K562 (cell line): ENCODE results near the gene RCN2. TPM values are rescaled to one million over a fixed set of nuclear protein-coding genes. Genes with fewer than 3 reads are reported as not detected.
A peak's percentile ranks its signal among the peaks of the same experiment; 100 is the strongest.

Experiments used
- CC2D1A ChIP-seq: fragments of 450-650 bp; IDR thresholded peaks from 2 replicates; pipeline ENCODE4 v1.6.1; 2017; ENCODE audit warnings: mild to moderate bottlenecking
- DDX20 ChIP-seq: fragments of 450-650 bp; IDR thresholded peaks from 2 replicates; pipeline ENCODE4 v1.6.1; 2016; ENCODE audit warnings: missing genetic modification characterization, low read depth, mild to moderate bottlenecking, missing compliant biosample characterization, moderate library complexity
- E4F1 ChIP-seq: fragments of 250-450 bp; sonication (Bioruptor Pico); IDR thresholded peaks from 2 replicates; pipeline ENCODE4 v1.5.0; 2021; ENCODE audit warnings: mild to moderate bottlenecking, borderline replicate concordance
- EHMT2 ChIP-seq: fragments of 450-650 bp; IDR thresholded peaks from 2 replicates; pipeline ENCODE4 v1.6.1; 2018; ENCODE audit warnings: antibody characterized with exemption
- ETV6 ChIP-seq, 3 experiments: fragments of 150-350 bp in 1 of 3; sonication (generic) in 1 of 3; formaldehyde crosslinking in 1 of 3; IDR thresholded peaks; 2 replicates each; pipeline versions ENCODE4 v1.6.1 to v1.8.0; 2014 to 2022; ENCODE audit warnings: borderline replicate concordance in 2 of 3, low read depth in 2 of 3, antibody characterized with exemption in 1 of 3, low read length in 1 of 3, mild to moderate bottlenecking in 1 of 3, missing genetic modification reagents in 1 of 3
- HCFC1 ChIP-seq: IDR thresholded peaks from 2 replicates; pipeline ENCODE4 v1.6.1; 2012; ENCODE audit warnings: low read depth, low read length, improper control_type of control experiment
- IRF2 ChIP-seq: sonication (generic); formaldehyde crosslinking; IDR thresholded peaks from 2 replicates; pipeline ENCODE4 v1.8.1; 2022; ENCODE audit warnings: mild to moderate bottlenecking, missing genetic modification reagents
- MCM2 ChIP-seq: fragments of 450-650 bp; IDR thresholded peaks from 2 replicates; pipeline ENCODE4 v1.6.1; 2017; ENCODE audit warnings: low read depth, mild to moderate bottlenecking
- MCM3 ChIP-seq: fragments of 450-650 bp; IDR thresholded peaks from 2 replicates; pipeline ENCODE4 v1.6.1; 2016
- MCM5 ChIP-seq: fragments of 450-650 bp; IDR thresholded peaks from 2 replicates; pipeline ENCODE4 v1.6.1; 2016; ENCODE audit warnings: low read depth
- NCOA4 ChIP-seq: fragments of 450-650 bp; IDR thresholded peaks from 2 replicates; pipeline ENCODE4 v1.6.1; 2018; ENCODE audit warnings: mild to moderate bottlenecking; ENCODE audit not compliant: partially characterized antibody
- PPARD ChIP-seq: fragments of 250-450 bp; sonication (Bioruptor Pico); IDR thresholded peaks from 2 replicates; pipeline ENCODE4 v1.8.0; 2022; ENCODE audit warnings: inconsistent platforms, mild to moderate bottlenecking, moderate library complexity
- RAD21 ChIP-seq, 2 experiments: fragments of 250-450 bp in 1 of 2; fragments of 450-650 bp in 1 of 2; sonication (Bioruptor Pico) in 1 of 2; formaldehyde crosslinking in 1 of 2; IDR thresholded peaks in 1 of 2; conservative IDR thresholded peaks in 1 of 2; 2 replicates each; pipeline versions ENCODE4 v1.4.0 to v1.8.0; 2020 to 2022; ENCODE audit warnings: mild to moderate bottlenecking in 2 of 2, moderate library complexity in 1 of 2
- SRSF7 ChIP-seq: fragments of 200-400 bp; formaldehyde crosslinking; optimal IDR thresholded peaks from 2 replicates; pipeline ENCODE3; 2017; ENCODE audit warnings: mild to moderate bottlenecking, low read depth, low read length
- ZBTB1 ChIP-seq: sonication (generic); formaldehyde crosslinking; IDR thresholded peaks from 2 replicates; pipeline ENCODE4 v1.8.1; 2023; ENCODE audit warnings: missing genetic modification reagents, low read depth, mild to moderate bottlenecking, borderline replicate concordance
- polyA plus RNA-seq, 8 experiments: library from polyadenylated mRNA; depleted of rRNA in 4 of 8; stranded (reverse) in 5 of 8; unstranded in 3 of 8; fragments of >200 nt; fragmentation: Nextera tagmentation in 2 of 8; fragmentation: Illumina TruSeq in 1 of 8; extraction: Ambion mirVana in 2 of 8; extraction: Trizol in 1 of 8; gene quantifications; 2 replicates each; pipeline versions ENCODE4 v1.2.1 to v1.2.3, GENCODE V29; 2011 to 2014; ENCODE audit warnings: inconsistent platforms in 1 of 8, missing spikeins in 1 of 8
- total RNA-seq, 7 experiments: library from RNA; depleted of rRNA in 6 of 7; stranded (reverse); fragments of >200 nt in 6 of 7; fragmentation: Illumina TruSeq in 2 of 7; extraction: Trizol in 2 of 7; gene quantifications; 2 replicates each; pipeline versions ENCODE4 v1.2.1 to v1.2.3, GENCODE V29; 2011 to 2021; ENCODE audit warnings: low replicate concordance in 1 of 7
- TF ChIP-seq, protein P1 (sequence below): sonication (generic); formaldehyde crosslinking; IDR thresholded peaks from 2 replicates; pipeline ENCODE4 v1.5.0; 2020; ENCODE audit warnings: missing genetic modification reagents
- TF ChIP-seq, protein P2 (sequence below), 2 experiments: fragments of 450-650 bp; conservative IDR thresholded peaks; 2 replicates each; pipeline ENCODE4 v1.6.1; 2017; ENCODE audit warnings: mild to moderate bottlenecking in 2 of 2, moderate library complexity in 2 of 2
- TF ChIP-seq, protein P3 (sequence below): sonication (generic); formaldehyde crosslinking; IDR thresholded peaks from 2 replicates; pipeline ENCODE4 v1.8.0; 2022; ENCODE audit warnings: mild to moderate bottlenecking, missing genetic modification reagents

The RCN2 gene
- total and polyA plus RNA-seq, 9 of the 15 experiments (the other 6 are each of a cell fraction or from before 2014, with no cell fraction given), result 20.9 to 63.6 (median 52.8) TPM

- TF ChIP-seq, protein P1, sequence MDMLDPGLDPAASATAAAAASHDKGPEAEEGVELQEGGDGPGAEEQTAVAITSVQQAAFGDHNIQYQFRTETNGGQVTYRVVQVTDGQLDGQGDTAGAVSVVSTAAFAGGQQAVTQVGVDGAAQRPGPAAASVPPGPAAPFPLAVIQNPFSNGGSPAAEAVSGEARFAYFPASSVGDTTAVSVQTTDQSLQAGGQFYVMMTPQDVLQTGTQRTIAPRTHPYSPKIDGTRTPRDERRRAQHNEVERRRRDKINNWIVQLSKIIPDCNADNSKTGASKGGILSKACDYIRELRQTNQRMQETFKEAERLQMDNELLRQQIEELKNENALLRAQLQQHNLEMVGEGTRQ (CRISPR knock-in tag), result no peak
- TF ChIP-seq MCM3 (no peak), NCOA4 (no peak), E4F1 (no peak), SRSF7 (no peak), ETV6 (IDR thresholded peaks at IDR 0.05; ENCODE audit: borderline replicate concordance in 1 of 2, low read depth in 2 of 2, low read length in 1 of 2) (no peak), ETV6 (CRISPR knock-in tag; IDR thresholded peaks at IDR 0.05; ENCODE audit: borderline replicate concordance) (0 out of 2 replicates have a peak, but pooled peaks have one; percentile 35), DDX20 (tag) (no peak), EHMT2 (peak; percentile 73), HCFC1 (no peak), ZBTB1 (CRISPR knock-in tag) (peak; percentile 75; the same call in 1 of the 2 replicates), IRF2 (CRISPR knock-in tag) (no peak), RAD21 (CRISPR knock-in tag; conservative IDR thresholded peaks at IDR 0.05 in 1 of 2, IDR thresholded peaks at IDR 0.05 in 1 of 2) (no peak), MCM5 (no peak), PPARD (CRISPR knock-in tag) (no peak), CC2D1A (no peak), MCM2 (no peak)
- TF ChIP-seq, protein P2, sequence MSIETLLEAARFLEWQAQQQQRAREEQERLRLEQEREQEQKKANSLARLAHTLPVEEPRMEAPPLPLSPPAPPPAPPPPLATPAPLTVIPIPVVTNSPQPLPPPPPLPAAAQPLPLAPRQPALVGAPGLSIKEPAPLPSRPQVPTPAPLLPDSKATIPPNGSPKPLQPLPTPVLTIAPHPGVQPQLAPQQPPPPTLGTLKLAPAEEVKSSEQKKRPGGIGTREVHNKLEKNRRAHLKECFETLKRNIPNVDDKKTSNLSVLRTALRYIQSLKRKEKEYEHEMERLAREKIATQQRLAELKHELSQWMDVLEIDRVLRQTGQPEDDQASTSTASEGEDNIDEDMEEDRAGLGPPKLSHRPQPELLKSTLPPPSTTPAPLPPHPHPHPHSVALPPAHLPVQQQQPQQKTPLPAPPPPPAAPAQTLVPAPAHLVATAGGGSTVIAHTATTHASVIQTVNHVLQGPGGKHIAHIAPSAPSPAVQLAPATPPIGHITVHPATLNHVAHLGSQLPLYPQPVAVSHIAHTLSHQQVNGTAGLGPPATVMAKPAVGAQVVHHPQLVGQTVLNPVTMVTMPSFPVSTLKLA (conservative IDR thresholded peaks at IDR 0.05), result no peak; a peak in 1 of 4 replicates
- TF ChIP-seq, protein P3, sequence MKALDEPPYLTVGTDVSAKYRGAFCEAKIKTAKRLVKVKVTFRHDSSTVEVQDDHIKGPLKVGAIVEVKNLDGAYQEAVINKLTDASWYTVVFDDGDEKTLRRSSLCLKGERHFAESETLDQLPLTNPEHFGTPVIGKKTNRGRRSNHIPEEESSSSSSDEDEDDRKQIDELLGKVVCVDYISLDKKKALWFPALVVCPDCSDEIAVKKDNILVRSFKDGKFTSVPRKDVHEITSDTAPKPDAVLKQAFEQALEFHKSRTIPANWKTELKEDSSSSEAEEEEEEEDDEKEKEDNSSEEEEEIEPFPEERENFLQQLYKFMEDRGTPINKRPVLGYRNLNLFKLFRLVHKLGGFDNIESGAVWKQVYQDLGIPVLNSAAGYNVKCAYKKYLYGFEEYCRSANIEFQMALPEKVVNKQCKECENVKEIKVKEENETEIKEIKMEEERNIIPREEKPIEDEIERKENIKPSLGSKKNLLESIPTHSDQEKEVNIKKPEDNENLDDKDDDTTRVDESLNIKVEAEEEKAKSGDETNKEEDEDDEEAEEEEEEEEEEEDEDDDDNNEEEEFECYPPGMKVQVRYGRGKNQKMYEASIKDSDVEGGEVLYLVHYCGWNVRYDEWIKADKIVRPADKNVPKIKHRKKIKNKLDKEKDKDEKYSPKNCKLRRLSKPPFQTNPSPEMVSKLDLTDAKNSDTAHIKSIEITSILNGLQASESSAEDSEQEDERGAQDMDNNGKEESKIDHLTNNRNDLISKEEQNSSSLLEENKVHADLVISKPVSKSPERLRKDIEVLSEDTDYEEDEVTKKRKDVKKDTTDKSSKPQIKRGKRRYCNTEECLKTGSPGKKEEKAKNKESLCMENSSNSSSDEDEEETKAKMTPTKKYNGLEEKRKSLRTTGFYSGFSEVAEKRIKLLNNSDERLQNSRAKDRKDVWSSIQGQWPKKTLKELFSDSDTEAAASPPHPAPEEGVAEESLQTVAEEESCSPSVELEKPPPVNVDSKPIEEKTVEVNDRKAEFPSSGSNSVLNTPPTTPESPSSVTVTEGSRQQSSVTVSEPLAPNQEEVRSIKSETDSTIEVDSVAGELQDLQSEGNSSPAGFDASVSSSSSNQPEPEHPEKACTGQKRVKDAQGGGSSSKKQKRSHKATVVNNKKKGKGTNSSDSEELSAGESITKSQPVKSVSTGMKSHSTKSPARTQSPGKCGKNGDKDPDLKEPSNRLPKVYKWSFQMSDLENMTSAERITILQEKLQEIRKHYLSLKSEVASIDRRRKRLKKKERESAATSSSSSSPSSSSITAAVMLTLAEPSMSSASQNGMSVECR (CRISPR knock-in tag), result peak; percentile 54; the same call in 1 of the 2 replicates
Measured at GRCh38 chr15:76931397-76932134, at the start of gene RCN2 (continued).
